Lower lobe of right lung (tissue), 2 donors: ENCODE measurements around the gene NFATC3. TPM values are rescaled to one million over a fixed set of nuclear protein-coding genes. Genes with fewer than 3 reads are reported as not detected.

ENCODE experiments used
- ATAC-seq, 2 donors: fragments of 200-7000 bp; cut with Tn5 transposase; one replicate each; pipeline ENCODE4 v1.9.1; 2020 to 2022; ENCODE audit warnings: mild to moderate bottlenecking in 2 of 2, moderate library complexity in 2 of 2
- DNase-seq: peaks from one replicate; pipeline ENCODE4 v3.0.0-alpha.2; 2020
- H3K27ac ChIP-seq: fragments of 200-600 bp; one replicate; pipeline ENCODE4 v1.8.0; 2022
- H3K27me3 ChIP-seq: fragments of 200-600 bp; one replicate; pipeline ENCODE4 v1.8.0; 2022; ENCODE audit warnings: low read depth
- H3K36me3 ChIP-seq: fragments of 200-600 bp; one replicate; pipeline ENCODE4 v1.8.0; 2022; ENCODE audit warnings: mild to moderate bottlenecking
- H3K4me1 ChIP-seq: fragments of 200-600 bp; one replicate; pipeline ENCODE4 v1.8.0; 2022
- H3K4me3 ChIP-seq: fragments of 200-600 bp; one replicate; pipeline ENCODE4 v1.8.0; 2022; ENCODE audit warnings: mild to moderate bottlenecking
- H3K9me3 ChIP-seq: fragments of 200-600 bp; one replicate; pipeline ENCODE4 v1.8.0; 2022
- intact Hi-C: fragments of 100-400 bp; cut with DNase I; formaldehyde crosslinking; loops from one replicate; pipeline ENCODE4 v1.11.0; 2022
- total RNA-seq: library from RNA; stranded (reverse); fragmentation: NEBNext Ultra II Directional; extraction: Animal tissue kit (Norgen Biotek cat#: 25700); gene quantifications from one replicate; pipeline ENCODE4 v1.2.1, GENCODE V29; 2021
- TF ChIP-seq, protein P1 (sequence below): fragments of 200-600 bp; IDR thresholded peaks from one replicate; pipeline ENCODE4 v1.8.0; 2022; ENCODE audit warnings: antibody characterized with exemption, mild to moderate bottlenecking
- donor health status: DM: no; HTN: yes; CAD: no; lungs with severe emphysema.

Gene NFATC3
- total RNA-seq, 1 donor from 2014 or later = 61.6 TPM

DNA sequence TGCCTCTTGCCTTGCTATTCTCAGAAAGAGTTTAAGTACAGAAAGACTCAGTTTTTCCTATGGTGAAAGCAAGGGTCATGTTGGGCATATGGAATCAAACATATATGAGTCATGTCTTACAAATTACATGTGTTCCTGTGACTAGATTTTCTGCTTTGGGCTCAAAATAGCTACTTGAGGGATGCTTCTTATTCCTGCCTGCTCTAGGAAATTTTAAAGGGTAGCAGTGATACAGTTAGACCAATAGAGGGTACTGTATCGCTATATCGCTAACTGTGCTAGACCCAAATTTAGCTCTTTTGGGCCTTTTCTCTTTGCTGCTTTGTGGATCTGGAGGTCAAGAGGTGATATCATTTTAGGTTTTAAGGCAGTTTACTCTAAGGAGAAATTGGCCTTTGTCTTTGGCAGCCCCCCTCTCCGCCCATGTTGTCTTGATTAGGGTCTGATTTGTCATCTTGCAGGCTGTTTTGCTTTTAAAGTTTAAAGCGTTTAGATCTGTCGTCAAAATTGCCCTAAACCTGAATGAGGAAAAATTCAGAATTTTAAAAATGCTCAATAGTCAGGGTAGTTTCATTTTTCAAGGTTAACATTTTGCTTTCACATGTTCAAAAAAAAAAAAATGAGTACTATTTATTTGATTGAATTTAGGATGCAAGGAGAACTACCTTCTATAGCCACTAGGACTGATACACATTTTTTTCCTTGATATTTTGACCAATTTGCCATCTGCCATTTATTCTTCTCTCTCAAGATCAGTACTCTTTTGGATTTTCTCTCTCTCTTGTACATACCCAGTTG is 8.8 kb downstream of the NFATC3 start:
- TF ChIP-seq, protein P1, sequence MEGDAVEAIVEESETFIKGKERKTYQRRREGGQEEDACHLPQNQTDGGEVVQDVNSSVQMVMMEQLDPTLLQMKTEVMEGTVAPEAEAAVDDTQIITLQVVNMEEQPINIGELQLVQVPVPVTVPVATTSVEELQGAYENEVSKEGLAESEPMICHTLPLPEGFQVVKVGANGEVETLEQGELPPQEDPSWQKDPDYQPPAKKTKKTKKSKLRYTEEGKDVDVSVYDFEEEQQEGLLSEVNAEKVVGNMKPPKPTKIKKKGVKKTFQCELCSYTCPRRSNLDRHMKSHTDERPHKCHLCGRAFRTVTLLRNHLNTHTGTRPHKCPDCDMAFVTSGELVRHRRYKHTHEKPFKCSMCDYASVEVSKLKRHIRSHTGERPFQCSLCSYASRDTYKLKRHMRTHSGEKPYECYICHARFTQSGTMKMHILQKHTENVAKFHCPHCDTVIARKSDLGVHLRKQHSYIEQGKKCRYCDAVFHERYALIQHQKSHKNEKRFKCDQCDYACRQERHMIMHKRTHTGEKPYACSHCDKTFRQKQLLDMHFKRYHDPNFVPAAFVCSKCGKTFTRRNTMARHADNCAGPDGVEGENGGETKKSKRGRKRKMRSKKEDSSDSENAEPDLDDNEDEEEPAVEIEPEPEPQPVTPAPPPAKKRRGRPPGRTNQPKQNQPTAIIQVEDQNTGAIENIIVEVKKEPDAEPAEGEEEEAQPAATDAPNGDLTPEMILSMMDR = peak; percentile 39
- no peak overlapping the region for H3K4me3 ChIP-seq
- peaks cover 5% of the 10 kb centered on the region for H3K36me3 ChIP-seq
- DNase-seq = no peak
- H3K27ac ChIP-seq = no peak overlapping the region
- no peaks in the 10 kb centered on the region for H3K27me3 ChIP-seq
- no peaks in the 10 kb centered on the region for H3K9me3 ChIP-seq
- H3K4me1 ChIP-seq = peaks cover 66% of the 10 kb centered on the region
- peak; percentile 48 to 58 for ATAC-seq
- intact Hi-C loops = no loop called here

- H3K9me3 ChIP-seq = no peaks in the 10 kb centered on the region
- ATAC-seq (no peak), DNase-seq (no peak)
- no peaks in the 10 kb centered on the region for H3K27me3 ChIP-seq
- no peak overlapping the region for H3K27ac ChIP-seq
- peaks cover 5% of the 10 kb centered on the region for H3K36me3 ChIP-seq
- intact Hi-C loops = no loop called here
- TF ChIP-seq, protein P1 = no peak
- peaks cover 61% of the 10 kb centered on the region for H3K4me1 ChIP-seq
- no peak overlapping the region for H3K4me3 ChIP-seq
These were observed 9.4 kb downstream of the NFATC3 start for GRCh38 chr16:68094614-68094934.

- Histone ChIP-seq H3K27me3 (no peaks in the 10 kb centered on the region), H3K4me1 (peaks cover 43% of the 10 kb centered on the region), H3K36me3 (peaks cover 11% of the 10 kb centered on the region), H3K9me3 (no peaks in the 10 kb centered on the region), H3K27ac (no peak overlapping the region), H3K4me3 (no peak overlapping the region)
- DNase-seq = no peak
- ATAC-seq = no peak
- intact Hi-C loops = no loop called here
- TF ChIP-seq, protein P1 = no peak
These were observed 11.3 kb downstream of the NFATC3 start for GRCh38 chr16:68096491-68096890.

- Histone ChIP-seq H3K4me1 (peaks cover 37% of the 10 kb centered on the region), H3K27ac (no peak overlapping the region), H3K36me3 (peaks cover 11% of the 10 kb centered on the region), H3K27me3 (no peaks in the 10 kb centered on the region), H3K9me3 (no peaks in the 10 kb centered on the region), H3K4me3 (no peak overlapping the region)
- intact Hi-C loops = no loop called here
- no peak for DNase-seq
- TF ChIP-seq, protein P1 = no peak
- ATAC-seq = no peak
These were observed 11.9 kb downstream of the NFATC3 start for GRCh38 chr16:68097088-68097487.

- no peak overlapping the region for H3K4me3 ChIP-seq
- intact Hi-C loops = no loop called here
These were observed 12.7 kb downstream of the NFATC3 start for GRCh38 chr16:68097895-68098294.

More at GRCh38 chr16:68097895-68098294, 12.7 kb downstream of the NFATC3 start:
- DNase-seq (no peak), ATAC-seq (no peak)
- TF ChIP-seq, protein P1 = no peak
- Histone ChIP-seq H3K27ac (no peak overlapping the region), H3K4me1 (peaks cover 29% of the 10 kb centered on the region), H3K27me3 (no peaks in the 10 kb centered on the region), H3K36me3 (peaks cover 11% of the 10 kb centered on the region), H3K9me3 (no peaks in the 10 kb centered on the region)
